PFSK-1 (cell line): ENCODE measurements around the gene SELENON.

Experiments
- FOXP2 ChIP-seq: optimal IDR thresholded peaks from 2 replicates; pipeline ENCODE3; 2011; ENCODE audit warnings: borderline replicate concordance, control low read depth, inconsistent platforms; ENCODE audit not compliant: insufficient read depth; ENCODE audit errors: extremely low read length, extremely low read depth
- POLR2AphosphoS5 ChIP-seq: IDR thresholded peaks from 2 replicates; pipeline ENCODE4 v1.6.1; 2012; ENCODE audit warnings: low read depth, mild to moderate bottlenecking, control low read depth, low read length, moderate library complexity
- SIN3A ChIP-seq: IDR thresholded peaks from 2 replicates; pipeline ENCODE4 v1.6.1; 2012; ENCODE audit warnings: mild to moderate bottlenecking, low read length, moderate library complexity, borderline replicate concordance; ENCODE audit not compliant: insufficient read depth
- TAF1 ChIP-seq: IDR thresholded peaks from 2 replicates; pipeline ENCODE4 v1.6.1; 2012; ENCODE audit warnings: low read length, control low read depth, borderline replicate concordance; ENCODE audit not compliant: insufficient read depth
- TF ChIP-seq, protein P1 (sequence below), 2 experiments: IDR thresholded peaks; 2 replicates each; pipeline versions ENCODE4 v1.6.1 to v1.8.0; 2011 to 2012; ENCODE audit warnings: low read depth in 2 of 2, low read length in 2 of 2, control low read depth in 1 of 2, inconsistent platforms in 1 of 2, mild to moderate bottlenecking in 1 of 2, moderate library complexity in 1 of 2; ENCODE audit not compliant: insufficient read depth in 1 of 2

Gene SELENON

GRCh38 chr1:25790472-25790871 is 9.5 kb upstream of the SELENON start:
- TF ChIP-seq POLR2AphosphoS5 = no peak
- TF ChIP-seq, protein P1, sequence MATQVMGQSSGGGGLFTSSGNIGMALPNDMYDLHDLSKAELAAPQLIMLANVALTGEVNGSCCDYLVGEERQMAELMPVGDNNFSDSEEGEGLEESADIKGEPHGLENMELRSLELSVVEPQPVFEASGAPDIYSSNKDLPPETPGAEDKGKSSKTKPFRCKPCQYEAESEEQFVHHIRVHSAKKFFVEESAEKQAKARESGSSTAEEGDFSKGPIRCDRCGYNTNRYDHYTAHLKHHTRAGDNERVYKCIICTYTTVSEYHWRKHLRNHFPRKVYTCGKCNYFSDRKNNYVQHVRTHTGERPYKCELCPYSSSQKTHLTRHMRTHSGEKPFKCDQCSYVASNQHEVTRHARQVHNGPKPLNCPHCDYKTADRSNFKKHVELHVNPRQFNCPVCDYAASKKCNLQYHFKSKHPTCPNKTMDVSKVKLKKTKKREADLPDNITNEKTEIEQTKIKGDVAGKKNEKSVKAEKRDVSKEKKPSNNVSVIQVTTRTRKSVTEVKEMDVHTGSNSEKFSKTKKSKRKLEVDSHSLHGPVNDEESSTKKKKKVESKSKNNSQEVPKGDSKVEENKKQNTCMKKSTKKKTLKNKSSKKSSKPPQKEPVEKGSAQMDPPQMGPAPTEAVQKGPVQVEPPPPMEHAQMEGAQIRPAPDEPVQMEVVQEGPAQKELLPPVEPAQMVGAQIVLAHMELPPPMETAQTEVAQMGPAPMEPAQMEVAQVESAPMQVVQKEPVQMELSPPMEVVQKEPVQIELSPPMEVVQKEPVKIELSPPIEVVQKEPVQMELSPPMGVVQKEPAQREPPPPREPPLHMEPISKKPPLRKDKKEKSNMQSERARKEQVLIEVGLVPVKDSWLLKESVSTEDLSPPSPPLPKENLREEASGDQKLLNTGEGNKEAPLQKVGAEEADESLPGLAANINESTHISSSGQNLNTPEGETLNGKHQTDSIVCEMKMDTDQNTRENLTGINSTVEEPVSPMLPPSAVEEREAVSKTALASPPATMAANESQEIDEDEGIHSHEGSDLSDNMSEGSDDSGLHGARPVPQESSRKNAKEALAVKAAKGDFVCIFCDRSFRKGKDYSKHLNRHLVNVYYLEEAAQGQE (IDR thresholded peaks at IDR 0.05; ENCODE audit: insufficient read depth in 1 of 2, low read depth in 2 of 2, low read length in 2 of 2) = no peak
- no peak for TF ChIP-seq TAF1
- no peak for TF ChIP-seq FOXP2
- no peak for TF ChIP-seq SIN3A

- no peak for TF ChIP-seq FOXP2
- TF ChIP-seq, protein P1 (IDR thresholded peaks at IDR 0.05; ENCODE audit: insufficient read depth in 1 of 2, low read depth in 2 of 2, low read length in 2 of 2) = no peak
- no peak for TF ChIP-seq TAF1
- no peak for TF ChIP-seq SIN3A
- TF ChIP-seq POLR2AphosphoS5 = no peak
Observed at GRCh38 chr1:25792115-25792514, 7.9 kb upstream of the SELENON start.

- TF ChIP-seq, protein P1 (IDR thresholded peaks at IDR 0.05; ENCODE audit: insufficient read depth in 1 of 2, low read depth in 2 of 2, low read length in 2 of 2) = no peak
- TF ChIP-seq POLR2AphosphoS5 (no peak), TAF1 (no peak), FOXP2 (no peak), SIN3A (no peak)
Observed at GRCh38 chr1:25793585-25794170, 6.3 kb upstream of the SELENON start.

- TF ChIP-seq FOXP2 (no peak), POLR2AphosphoS5 (no peak), TAF1 (no peak), SIN3A (no peak)
- TF ChIP-seq, protein P1 (IDR thresholded peaks at IDR 0.05; ENCODE audit: insufficient read depth in 1 of 2, low read depth in 2 of 2, low read length in 2 of 2) = no peak
Observed at GRCh38 chr1:25794325-25794724, 5.7 kb upstream of the SELENON start.
